IMR-90 (cell line): ENCODE results near the gene ZMIZ1. TPM values are rescaled to one million over a fixed set of nuclear protein-coding genes. Genes with fewer than 3 reads are reported as not detected.

Source experiments
- ATAC-seq: fragments of 200-7000 bp; cut with Tn5 transposase; 2 replicates; pipeline ENCODE4 v1.9.1; 2020; ENCODE audit warnings: low read depth, mild to moderate bottlenecking, moderate library complexity
- BruUV-seq: library from RNA; stranded (reverse); fragments of 400-500 nt; replicated peaks from 2 replicates; lab custom pipeline; 2021; lab: Mats Ljungman, UMichigan
- CTCF ChIA-PET: fragments of 300-600 bp; formaldehyde crosslinking; extraction: SDS; loops from one replicate; lab custom pipeline; 2021; ENCODE audit warnings: antibody characterized with exemption; lab: Yijun Ruan, JAX
- POLR2A ChIA-PET: fragments of 300-600 bp; sonication (Branson Sonifier 250); formaldehyde crosslinking; loops from one replicate; lab custom pipeline; 2022; ENCODE audit warnings: antibody characterized with exemption; ENCODE audit not compliant: unreplicated experiment; lab: Charles Lee
- DNase-seq: peaks from one replicate; pipeline ENCODE4 v3.0.0; 2013
- H2AFZ ChIP-seq: replicated peaks from 2 replicates; pipeline ENCODE3; 2013; ENCODE audit warnings: low read length, mild to moderate bottlenecking; ENCODE audit not compliant: poor library complexity
- H2AK5ac ChIP-seq: 2 replicates; pipeline ENCODE4 v1.6.1; 2013; ENCODE audit warnings: low read depth, low read length, inconsistent platforms
- H2AK9ac ChIP-seq: replicated peaks from 2 replicates; pipeline ENCODE3; 2013; ENCODE audit warnings: mild to moderate bottlenecking, low read depth, low read length, moderate library complexity; ENCODE audit not compliant: poor library complexity
- H2BK120ac ChIP-seq: 2 replicates; pipeline ENCODE4 v1.6.1; 2013; ENCODE audit warnings: low read depth, low read length, inconsistent platforms
- H2BK15ac ChIP-seq: 3 replicates; pipeline ENCODE4 v1.6.1; 2013; ENCODE audit warnings: low read depth, low read length, inconsistent platforms
- H2BK20ac ChIP-seq: 2 replicates; pipeline ENCODE4 v1.6.1; 2013; ENCODE audit warnings: low read depth, mild to moderate bottlenecking, inconsistent platforms, low read length, moderate library complexity
- H2BK5ac ChIP-seq: 2 replicates; pipeline ENCODE4 v1.6.1; 2013; ENCODE audit warnings: mild to moderate bottlenecking, low read depth, low read length, inconsistent platforms; ENCODE audit not compliant: poor library complexity, severe bottlenecking
- H3K14ac ChIP-seq: replicated peaks from 2 replicates; pipeline ENCODE4 v1.6.1; 2013; ENCODE audit warnings: low read depth, low read length, inconsistent platforms
- H3K18ac ChIP-seq: 2 replicates; pipeline ENCODE4 v1.6.1; 2013; ENCODE audit warnings: low read depth, low read length, control low read depth
- H3K23ac ChIP-seq: 2 replicates; pipeline ENCODE4 v1.6.1; 2013; ENCODE audit warnings: low read depth, low read length, inconsistent platforms
- H3K27ac ChIP-seq: 2 replicates; pipeline ENCODE4 v1.5.1; 2013; ENCODE audit warnings: mild to moderate bottlenecking, control low read depth, low read length; ENCODE audit not compliant: insufficient read depth
- H3K27me3 ChIP-seq: 2 replicates; pipeline ENCODE4 v1.6.1; 2013; ENCODE audit warnings: low read length; ENCODE audit not compliant: control insufficient read depth, insufficient read depth
- H3K36me3 ChIP-seq: 2 replicates; pipeline ENCODE4 v1.6.1; 2013; ENCODE audit warnings: low read length, mixed read lengths; ENCODE audit not compliant: control insufficient read depth, insufficient read depth
- H3K4ac ChIP-seq: 2 replicates; pipeline ENCODE4 v1.6.1; 2013; ENCODE audit warnings: low read depth, low read length, inconsistent platforms
- H3K4me1 ChIP-seq: 2 replicates; pipeline ENCODE4 v1.6.1; 2013; ENCODE audit warnings: low read length, mixed read lengths; ENCODE audit not compliant: control insufficient read depth, insufficient read depth
- H3K4me2 ChIP-seq: 2 replicates; pipeline ENCODE4 v1.6.1; 2013; ENCODE audit warnings: low read depth, mild to moderate bottlenecking, control low read depth, low read length, moderate library complexity
- H3K4me3 ChIP-seq: 2 replicates; pipeline ENCODE4 v1.5.1; 2013; ENCODE audit warnings: low read depth, mild to moderate bottlenecking, control low read depth, low read length, moderate library complexity; ENCODE audit not compliant: insufficient read depth
- H3K56ac ChIP-seq: 2 replicates; pipeline ENCODE4 v1.6.1; 2013; ENCODE audit warnings: low read length, inconsistent platforms; ENCODE audit not compliant: insufficient read depth; ENCODE audit errors: extremely low read depth
- H3K79me1 ChIP-seq, 2 experiments: 2 replicates each; pipeline ENCODE4 v1.6.1; 2013; ENCODE audit warnings: low read length in 2 of 2, inconsistent platforms in 1 of 2, low read depth in 1 of 2
- H3K9ac ChIP-seq: 2 replicates; pipeline ENCODE4 v1.6.1; 2013; ENCODE audit warnings: low read depth, low read length, control low read depth
- H3K9me1 ChIP-seq: 2 replicates; pipeline ENCODE4 v1.6.1; 2013; ENCODE audit warnings: low read length, inconsistent platforms; ENCODE audit not compliant: insufficient read depth
- H3K9me3 ChIP-seq: 2 replicates; pipeline ENCODE4 v1.6.1; 2013; ENCODE audit warnings: low read length; ENCODE audit not compliant: control insufficient read depth, insufficient read depth
- H4K20me1 ChIP-seq: 2 replicates; pipeline ENCODE4 v1.6.1; 2013; ENCODE audit warnings: low read length, inconsistent platforms; ENCODE audit not compliant: insufficient read depth
- H4K5ac ChIP-seq: 2 replicates; pipeline ENCODE4 v1.6.1; 2013; ENCODE audit warnings: mild to moderate bottlenecking, low read depth, low read length, control low read depth
- H4K8ac ChIP-seq, 2 experiments: 2 replicates each; pipeline ENCODE4 v1.6.1; 2013; ENCODE audit warnings: low read depth in 2 of 2, low read length in 2 of 2, control low read depth in 1 of 2, inconsistent platforms in 1 of 2
- H4K91ac ChIP-seq: 2 replicates; pipeline ENCODE4 v1.6.1; 2013; ENCODE audit warnings: low read depth, low read length, inconsistent platforms; ENCODE audit not compliant: insufficient read depth
- CEBPB ChIP-seq: IDR thresholded peaks from 2 replicates; pipeline ENCODE4 v1.6.1; 2012; ENCODE audit warnings: low read depth, low read length, improper control_type of control experiment
- CTCF ChIP-seq: conservative IDR thresholded peaks from 2 replicates; pipeline ENCODE4 v1.5.1; 2012; ENCODE audit warnings: mild to moderate bottlenecking, low read depth, low read length, improper control_type of control experiment
- RAD21 ChIP-seq: IDR thresholded peaks from 2 replicates; pipeline ENCODE4 v1.6.1; 2012; ENCODE audit warnings: low read length, improper control_type of control experiment
- RFX5 ChIP-seq: IDR thresholded peaks from 2 replicates; pipeline ENCODE4 v1.8.0; 2012; ENCODE audit warnings: low read depth, mild to moderate bottlenecking, low read length, moderate library complexity
- SMC3 ChIP-seq: fragments of 150-350 bp; IDR thresholded peaks from 2 replicates; pipeline ENCODE4 v1.6.1; 2016; ENCODE audit warnings: low read depth, mild to moderate bottlenecking, antibody characterized with exemption, low read length, moderate library complexity
- WGBS, 2 experiments: methylation state at CpG; one replicate each; pipeline versions ENCODE4 v1.1.5 to v1.1.7; 2013; ENCODE audit warnings: missing lambda C conversion rate in 2 of 2; ENCODE audit not compliant: insufficient read length in 1 of 2; ENCODE audit errors: extremely low coverage in 2 of 2; 5-methylcytosine and 5-hydroxymethylcytosine counted together
- dilution Hi-C: fragments of 300-500 bp; cut with HindIII; formaldehyde crosslinking; loops from one replicate; pipeline ENCODE4 v1.14.3; 2018; ENCODE audit warnings: low sequenced_read_pairs; ENCODE audit not compliant: unreplicated experiment
- in situ Hi-C: fragments of 300-500 bp; cut with MboI; formaldehyde crosslinking; loops from 3 replicates; pipeline ENCODE4 v1.14.3; 2019; ENCODE audit warnings: low sequenced_read_pairs, inconsistent platforms, mixed read lengths
- intact Hi-C: fragments of 100-400 bp; cut with micrococcal nuclease; formaldehyde crosslinking; loops from 2 replicates; pipeline ENCODE4 v1.10.0; 2022
- polyA plus RNA-seq, 3 experiments: library from polyadenylated mRNA; depleted of rRNA; stranded (reverse); fragments of >200 nt; gene quantifications; 2 replicates each; pipeline ENCODE4 v1.2.3, GENCODE V29; 2012; ENCODE audit warnings: low replicate concordance in 1 of 3
- total RNA-seq: library from RNA; depleted of rRNA; stranded (reverse); fragments of >200 nt; gene quantifications from 2 replicates; pipeline ENCODE4 v1.2.3, GENCODE V29; 2012

ZMIZ1 gene
- total and polyA plus RNA-seq, 2 of the 4 experiments (the other 2 are of a cell fraction): 6.6 to 48.7 TPM

- no TSS peak for BruUV-seq
These were observed 61.5 kb downstream of the ZMIZ1 start for GRCh38 chr10:79130255-79130654.

More at GRCh38 chr10:79130255-79130654, 61.5 kb downstream of the ZMIZ1 start:
- peak overlapping the region; percentile 9 for H2AFZ ChIP-seq
- intact Hi-C loops (no loop called here), in situ Hi-C loops (no loop called here), dilution Hi-C loops (no loop called here)
- H3K56ac ChIP-seq: no peak overlapping the region
- no peak overlapping the region for H2BK15ac ChIP-seq
- H3K9me3 ChIP-seq: no peaks in the 10 kb centered on the region
- no peaks in the 10 kb centered on the region for H3K27me3 ChIP-seq
- DNase-seq (no peak), ATAC-seq (no peak)
- H3K18ac ChIP-seq: no peak overlapping the region; the same call in 1 of the 2 replicates
- H3K4ac ChIP-seq: peak overlapping the region; percentile 80
- peak overlapping the region; percentile 30; the same call in 1 of the 2 replicates for H2BK20ac ChIP-seq
- peaks cover 42% of the 10 kb centered on the region for H3K9me1 ChIP-seq
- H3K4me1 ChIP-seq: peaks cover 58% of the 10 kb centered on the region
- H2BK120ac ChIP-seq: no peak overlapping the region; the same call in 1 of the 2 replicates
- no peak overlapping the region for H3K4me2 ChIP-seq
- WGBS, 2 experiments: 90% methylated on average over 4 of the region's 5 CpGs; no CpG with 5 or more reads in 1 of the 2 experiments
- POLR2A ChIA-PET: no interaction called here
- no peak overlapping the region for H4K5ac ChIP-seq
- H2BK5ac ChIP-seq: peak overlapping the region; percentile 64
- peak overlapping the region; percentile 66; the same call in 1 of the 2 replicates for H3K14ac ChIP-seq
- H3K36me3 ChIP-seq: peaks cover 41% of the 10 kb centered on the region
- peak overlapping the region; percentile 73 for H2AK9ac ChIP-seq
- no peak overlapping the region for H3K4me3 ChIP-seq
- H2AK5ac ChIP-seq: peak overlapping the region; percentile 80
- CTCF ChIA-PET: no interaction called here
- peak overlapping the region; percentile 18 for H3K27ac ChIP-seq
- peaks cover 56 to 97% of the 10 kb centered on the region in 2 experiments; a peak in 3 of 4 replicates for H3K79me1 ChIP-seq
- TF ChIP-seq CTCF: no peak
- TF ChIP-seq SMC3: no peak
- no peak for TF ChIP-seq RFX5
- TF ChIP-seq CEBPB: no peak
- TF ChIP-seq RAD21: no peak
- peak overlapping the region; percentile 44 for H3K23ac ChIP-seq
- H4K20me1 ChIP-seq: peaks cover 72% of the 10 kb centered on the region
- H4K8ac ChIP-seq: peak overlapping the region; percentile 26 to 67; a peak in 2 of 4 replicates
- H3K9ac ChIP-seq: no peak overlapping the region
- H4K91ac ChIP-seq: peak overlapping the region; percentile 66
